GM18517 (cell line): ENCODE measurements around the gene PPME1.

Experiments
- ATAC-seq: cut with Tn5 transposase; IDR thresholded peaks from one replicate; pipeline ENCODE4 v1.9.1; 2021; ENCODE audit warnings: mild to moderate bottlenecking, moderate library complexity; ENCODE audit not compliant: unreplicated experiment

PPME1 gene

DNA sequence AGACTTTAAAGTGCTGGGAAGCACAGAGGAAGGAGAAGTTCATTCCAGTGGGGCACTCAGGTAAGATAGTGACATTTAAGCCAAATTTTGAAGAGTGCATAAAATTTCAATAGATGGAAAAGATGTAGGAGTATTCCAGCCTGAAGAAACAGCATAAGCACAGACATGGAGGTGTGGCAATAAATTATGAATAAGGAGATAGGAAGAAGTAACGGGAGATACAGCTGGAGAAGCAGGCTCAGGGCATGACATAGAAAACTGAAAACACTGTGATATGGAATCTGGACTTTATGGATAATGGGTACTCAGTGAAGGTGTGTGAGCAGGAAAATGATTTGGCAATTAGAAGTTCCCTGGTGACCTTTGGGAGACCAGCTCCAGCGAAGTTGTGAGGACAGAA lies 107.0 kb downstream of the PPME1 start:
- no peak for ATAC-seq

DNA sequence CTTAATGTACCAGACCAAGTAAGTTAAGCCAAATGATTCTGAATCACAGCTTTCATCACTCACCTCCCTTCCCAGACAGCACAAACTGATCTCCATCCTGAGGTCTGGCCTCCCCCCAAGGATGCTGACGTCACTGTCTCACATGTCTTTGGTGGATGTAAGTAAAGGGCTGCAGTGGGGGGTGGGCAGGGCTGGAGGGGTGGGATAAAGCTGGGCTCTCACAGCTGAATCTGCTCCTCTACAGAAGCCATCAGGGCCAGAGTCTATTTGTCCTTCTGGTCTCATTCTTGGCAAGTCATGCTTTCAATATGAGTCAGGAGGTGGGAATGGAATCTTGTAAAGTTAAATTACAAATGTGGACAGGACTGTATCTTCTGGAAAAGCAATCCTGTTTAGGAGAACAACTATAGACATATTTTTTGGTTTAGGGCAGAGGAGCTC lies 107.7 kb downstream of the PPME1 start:
- ATAC-seq = no peak

DNA sequence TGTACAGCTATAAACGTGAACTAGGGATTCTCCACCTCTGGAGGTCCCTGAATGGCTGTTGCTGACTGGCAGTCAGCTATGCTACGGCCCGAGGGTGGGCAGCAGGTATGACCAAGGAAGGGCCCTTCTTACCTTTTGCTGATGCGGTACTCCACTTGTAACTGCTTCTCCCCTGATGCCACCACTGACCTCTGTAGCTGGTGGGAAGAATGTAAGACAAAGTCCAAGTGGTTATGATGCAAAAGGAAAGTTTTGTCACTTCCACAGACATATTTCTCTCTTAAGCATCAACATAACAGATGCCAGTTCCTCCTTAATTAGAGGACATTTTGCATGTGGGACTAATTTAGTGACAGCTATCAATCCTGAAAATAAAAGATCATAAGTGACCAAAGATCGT lies 108.2 kb downstream of the PPME1 start:
- ATAC-seq = no peak

DNA sequence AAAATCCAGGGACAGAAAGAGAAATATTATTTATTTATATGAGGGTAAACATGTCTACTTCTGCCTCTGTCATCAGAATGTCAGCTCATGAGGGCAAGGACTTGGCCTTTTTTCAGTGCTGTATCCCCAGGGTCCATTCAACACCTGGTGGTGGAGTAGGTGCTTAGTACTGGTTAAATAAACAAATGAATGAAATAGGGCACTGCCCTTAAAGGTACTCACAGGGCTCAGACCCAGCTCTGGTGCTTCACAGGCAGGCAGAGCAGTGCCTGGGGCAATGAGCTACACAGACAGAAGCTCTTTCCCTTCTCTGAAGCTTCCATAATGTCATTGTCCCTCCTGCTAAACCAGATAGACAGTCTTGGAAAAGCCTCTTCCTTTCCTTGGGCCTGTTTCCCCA lies 109.4 kb downstream of the PPME1 start:
- no peak for ATAC-seq

DNA sequence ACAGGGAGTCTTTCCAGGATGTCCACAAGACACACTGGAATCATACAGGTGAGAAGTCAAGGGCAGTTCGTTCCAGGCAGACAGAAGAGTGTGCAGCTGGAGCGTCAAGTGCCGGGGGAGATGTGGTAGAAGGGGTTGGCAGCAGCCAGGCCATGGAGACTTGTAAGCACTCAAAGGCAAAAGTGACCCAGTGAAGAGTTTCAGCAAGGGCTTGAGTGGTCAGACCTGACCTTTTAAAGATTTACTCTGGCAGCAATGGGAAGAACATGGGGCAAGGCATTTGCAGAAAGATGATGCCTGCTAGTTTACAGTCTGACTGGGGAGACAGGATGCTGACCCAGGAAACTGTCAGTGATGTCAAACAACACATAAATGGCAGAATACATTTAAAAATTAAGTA lies 111.3 kb downstream of the PPME1 start:
- ATAC-seq = no peak

DNA sequence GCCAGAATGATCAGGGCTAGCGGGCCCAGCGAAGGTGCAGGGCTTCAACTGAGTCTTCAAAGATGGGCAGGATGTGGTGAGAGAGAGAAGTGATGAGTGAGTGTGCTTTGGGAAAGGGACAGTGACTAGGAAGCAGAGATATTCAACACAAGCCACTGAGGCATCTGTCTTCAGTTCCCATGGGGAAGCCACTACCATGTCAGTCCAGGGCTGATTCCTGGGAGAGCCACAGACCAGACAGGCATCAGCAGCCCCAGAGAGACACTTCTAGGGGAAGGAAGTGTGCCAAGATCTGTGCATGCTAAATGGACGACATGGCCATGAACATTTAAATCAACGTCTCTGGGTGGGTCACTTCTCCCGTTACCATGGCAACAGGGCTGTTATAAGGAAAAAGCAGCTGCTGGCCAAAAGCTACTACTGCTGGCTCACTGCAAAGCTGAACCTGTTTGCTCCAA lies 111.9 kb downstream of the PPME1 start:
- no peak for ATAC-seq

DNA sequence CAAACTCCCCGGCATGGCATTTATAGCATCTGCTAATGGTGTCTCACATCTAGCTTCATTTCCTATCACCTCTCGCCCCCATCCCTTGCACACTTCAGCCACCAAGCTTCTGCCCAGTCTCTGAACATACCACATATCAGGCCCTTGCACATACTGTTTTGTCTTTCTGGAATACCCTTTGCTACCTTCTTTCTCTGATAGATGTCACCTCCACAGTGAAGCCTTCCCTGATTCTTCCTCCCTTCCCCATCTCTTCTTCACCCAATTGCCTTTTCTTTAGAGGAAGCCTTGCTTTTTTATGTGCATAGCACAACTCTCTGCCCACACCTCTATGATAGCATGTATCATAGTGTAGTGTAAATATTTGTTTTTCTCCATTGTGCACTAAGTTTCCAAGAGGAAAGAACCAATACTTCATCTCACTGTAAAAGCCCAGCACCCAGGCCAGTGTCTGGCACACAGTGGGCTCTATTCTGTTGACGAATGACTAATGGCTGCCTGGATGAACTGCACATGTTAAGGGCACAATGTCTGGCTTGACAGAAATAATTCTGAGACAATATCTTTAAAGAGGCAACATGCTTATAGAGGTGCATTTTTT lies 112.6 kb downstream of the PPME1 start:
- no peak for ATAC-seq

DNA sequence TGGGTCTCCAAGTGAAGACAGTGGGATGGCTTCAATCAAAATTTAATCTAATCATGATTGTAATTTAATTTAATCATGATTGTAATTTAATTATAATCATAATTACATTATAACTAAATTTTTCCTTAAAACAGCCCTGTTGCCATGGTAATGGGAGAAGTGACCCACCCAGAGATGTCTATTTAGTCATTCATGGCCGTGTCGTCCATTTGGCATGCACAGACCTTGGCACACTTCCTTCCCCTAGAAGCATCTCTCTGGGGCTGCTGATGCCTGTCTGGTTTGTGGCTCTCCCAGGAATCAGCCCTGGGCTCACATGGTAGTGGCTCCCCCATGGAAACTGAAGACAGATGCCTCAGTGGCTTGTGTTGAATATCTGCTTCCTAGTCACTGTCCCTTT lies 113.4 kb downstream of the PPME1 start:
- ATAC-seq = no peak

DNA sequence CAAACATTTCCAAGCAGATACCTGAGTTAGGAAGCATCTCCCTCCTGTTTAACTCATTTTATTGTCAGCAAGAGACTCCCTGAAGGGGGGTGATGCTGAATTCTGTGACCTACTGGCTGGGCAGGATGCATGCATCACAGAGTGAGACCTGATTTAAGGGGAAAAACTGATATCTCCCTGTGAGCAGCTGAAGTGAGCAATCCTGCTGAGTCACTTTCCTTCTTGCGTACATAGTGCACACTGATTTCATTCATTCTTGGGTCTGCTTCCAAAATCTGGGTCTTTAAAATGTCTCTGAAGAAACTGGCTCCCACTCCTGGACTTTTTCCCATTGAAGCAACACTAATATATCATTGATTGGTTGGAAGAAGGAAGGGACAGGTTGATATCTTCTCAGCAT lies 117.1 kb downstream of the PPME1 start:
- ATAC-seq = no peak

DNA sequence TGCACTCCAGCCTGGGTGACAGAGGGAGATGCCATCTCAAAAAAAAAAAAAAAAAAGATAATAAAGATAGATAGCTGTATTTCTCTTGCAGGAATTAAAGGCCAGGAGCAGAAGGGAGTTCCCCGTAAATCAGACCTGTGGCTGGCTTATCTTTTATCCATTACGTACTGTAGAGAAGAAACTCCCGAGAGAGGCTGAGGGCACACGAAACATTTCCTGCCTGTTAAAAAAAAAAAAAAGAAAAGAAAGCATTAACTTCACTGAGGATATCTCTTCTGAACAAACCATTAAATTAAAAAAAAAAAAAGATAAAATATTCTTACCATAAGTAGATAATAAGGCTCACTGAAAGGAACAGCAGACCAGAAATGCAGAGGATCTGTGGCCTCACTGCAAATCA lies 117.8 kb downstream of the PPME1 start:
- no peak for ATAC-seq

DNA sequence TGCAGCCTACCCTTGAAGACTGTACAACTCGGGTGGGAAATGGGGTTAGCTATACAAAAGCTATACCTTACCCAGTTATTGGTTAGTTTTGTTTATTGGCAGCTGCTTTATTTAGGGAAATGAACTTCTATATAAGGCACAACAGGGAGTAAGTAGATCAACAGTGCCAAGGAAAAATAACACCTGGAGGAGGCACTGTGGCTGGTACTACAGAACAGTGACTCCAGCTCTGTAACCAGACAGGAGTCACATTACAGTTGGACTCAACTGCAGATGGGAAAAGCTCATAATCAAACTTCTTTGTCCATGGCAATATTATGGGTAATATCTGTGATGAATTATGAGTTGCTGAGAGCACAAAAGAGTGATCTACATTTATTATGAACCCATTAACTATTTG lies 126.4 kb downstream of the PPME1 start:
- ATAC-seq = no peak

DNA sequence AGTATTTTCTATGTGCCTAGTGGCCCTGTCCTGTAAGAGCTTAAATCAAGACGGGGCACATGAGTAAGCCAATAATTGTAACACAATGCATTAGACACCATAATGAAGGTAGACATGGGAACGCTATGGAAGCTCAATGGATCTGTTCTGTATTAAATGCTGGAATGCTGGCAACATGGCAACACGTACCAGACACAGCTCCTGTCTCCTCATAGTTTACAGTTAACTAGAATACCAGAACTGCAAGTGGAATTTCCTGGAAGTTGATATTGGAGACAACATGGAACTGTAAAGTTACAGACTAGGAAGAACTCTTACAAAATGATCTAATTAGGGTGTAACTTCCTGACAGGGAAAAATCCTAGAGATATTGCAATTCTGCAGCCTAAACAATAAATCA lies 127.9 kb downstream of the PPME1 start:
- ATAC-seq = no peak
